ENCODE data around the gene CLASP2.

Gene CLASP2

GRCh38 chr3:33578325-33579177 lies 139.5 kb downstream of the CLASP2 start:
- TF ChIP-seq GATA1 (IDR thresholded peaks at IDR 0.05; ENCODE audit: low read depth, low read length) (no peak), POLR2A (IDR thresholded peaks at IDR 0.05; ENCODE audit: low read length) (no peak)
- DNase-seq, result no peak

GRCh38 chr3:33577588-33577987 lies 140.5 kb downstream of the CLASP2 start:
- TF ChIP-seq POLR2A (IDR thresholded peaks at IDR 0.05; ENCODE audit: low read length), result no peak
- TF ChIP-seq GATA1 (IDR thresholded peaks at IDR 0.05; ENCODE audit: low read depth, low read length), result no peak
- DNase-seq, result no peak

- no peak for DNase-seq
- TF ChIP-seq GATA1 (IDR thresholded peaks at IDR 0.05; ENCODE audit: low read depth, low read length) (no peak), POLR2A (IDR thresholded peaks at IDR 0.05; ENCODE audit: low read length) (no peak)
These were observed 140.9 kb downstream of the CLASP2 start for GRCh38 chr3:33577173-33577572.

DNA sequence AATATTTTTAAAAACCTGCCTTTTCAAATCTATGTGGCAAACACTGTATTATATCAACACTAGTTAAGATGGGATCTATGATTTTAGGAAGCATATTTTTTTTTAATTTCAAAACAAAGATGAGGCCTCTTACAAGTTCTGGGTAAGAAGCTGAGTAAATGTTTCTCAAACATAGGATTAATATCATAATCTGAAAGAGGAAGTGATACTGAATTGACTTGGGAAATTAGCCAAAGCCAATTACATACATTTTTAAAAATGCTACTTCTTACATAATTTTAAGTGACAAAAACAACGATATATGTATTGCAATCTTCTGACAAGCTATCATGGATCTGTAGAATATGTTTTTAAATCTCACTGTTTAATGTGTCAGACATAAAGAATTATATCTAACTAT lies 142.7 kb downstream of the CLASP2 start:
- DNase-seq, result no peak
- TF ChIP-seq POLR2A (IDR thresholded peaks at IDR 0.05; ENCODE audit: low read length) (no peak), GATA1 (IDR thresholded peaks at IDR 0.05; ENCODE audit: low read depth, low read length) (no peak)

DNA sequence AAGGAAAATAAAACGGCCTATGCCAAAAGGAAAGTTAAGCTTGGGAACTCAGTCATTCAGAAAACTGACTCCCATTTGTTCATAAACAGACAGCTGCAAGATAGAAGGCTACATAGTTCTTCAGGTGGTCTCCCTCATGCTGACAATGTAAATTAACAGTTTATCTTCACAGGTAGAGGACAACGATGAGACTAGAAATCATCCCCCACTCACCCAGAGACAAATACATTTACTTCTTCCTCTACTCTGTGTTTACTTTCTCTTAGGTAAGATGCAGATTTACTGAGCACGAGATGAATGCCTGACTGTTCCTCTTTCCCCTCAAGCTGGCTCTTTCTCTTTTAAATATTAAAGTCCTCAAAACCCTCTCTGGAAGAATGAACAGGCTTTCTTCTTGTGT lies 160.2 kb downstream of the CLASP2 start:
- DNase-seq, result no peak
- no peak for TF ChIP-seq POLR2A (IDR thresholded peaks at IDR 0.05; ENCODE audit: low read length)
- no peak for TF ChIP-seq GATA1 (IDR thresholded peaks at IDR 0.05; ENCODE audit: low read depth, low read length)

GRCh38 chr3:33557279-33557678 lies 160.8 kb downstream of the CLASP2 start:
- TF ChIP-seq POLR2A (IDR thresholded peaks at IDR 0.05; ENCODE audit: low read length) (no peak), GATA1 (IDR thresholded peaks at IDR 0.05; ENCODE audit: low read depth, low read length) (no peak)
- DNase-seq, result no peak

GRCh38 chr3:33547101-33547500 lies 171.0 kb downstream of the CLASP2 start:
- DNase-seq, result no peak
- no peak for TF ChIP-seq GATA1 (IDR thresholded peaks at IDR 0.05; ENCODE audit: low read depth, low read length)
- no peak for TF ChIP-seq POLR2A (IDR thresholded peaks at IDR 0.05; ENCODE audit: low read length)

- no peak for DNase-seq
- TF ChIP-seq POLR2A (IDR thresholded peaks at IDR 0.05; ENCODE audit: low read length), result no peak
- TF ChIP-seq GATA1 (IDR thresholded peaks at IDR 0.05; ENCODE audit: low read depth, low read length), result no peak
These were observed 173.9 kb downstream of the CLASP2 start for GRCh38 chr3:33544126-33544525.

DNA sequence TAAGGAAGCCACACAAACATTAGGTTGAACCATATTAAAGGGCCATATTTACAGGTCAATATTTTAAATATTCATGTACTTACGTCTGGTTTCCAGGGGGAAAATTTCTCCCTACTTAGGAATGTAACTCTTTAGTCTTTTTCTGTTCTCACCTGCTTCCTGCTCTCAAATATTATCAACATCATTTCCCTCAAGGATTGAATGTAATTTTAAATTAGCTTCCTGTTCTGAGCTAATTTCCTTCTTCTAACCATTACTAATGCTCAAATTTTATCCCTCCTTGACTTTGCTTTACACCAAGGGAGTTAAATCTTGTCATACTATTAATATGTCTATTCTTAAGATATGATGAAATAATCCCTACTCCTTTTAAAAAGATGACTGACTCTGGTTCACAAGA lies 174.5 kb downstream of the CLASP2 start:
- no peak for TF ChIP-seq GATA1 (IDR thresholded peaks at IDR 0.05; ENCODE audit: low read depth, low read length)
- DNase-seq, result no peak

DNA sequence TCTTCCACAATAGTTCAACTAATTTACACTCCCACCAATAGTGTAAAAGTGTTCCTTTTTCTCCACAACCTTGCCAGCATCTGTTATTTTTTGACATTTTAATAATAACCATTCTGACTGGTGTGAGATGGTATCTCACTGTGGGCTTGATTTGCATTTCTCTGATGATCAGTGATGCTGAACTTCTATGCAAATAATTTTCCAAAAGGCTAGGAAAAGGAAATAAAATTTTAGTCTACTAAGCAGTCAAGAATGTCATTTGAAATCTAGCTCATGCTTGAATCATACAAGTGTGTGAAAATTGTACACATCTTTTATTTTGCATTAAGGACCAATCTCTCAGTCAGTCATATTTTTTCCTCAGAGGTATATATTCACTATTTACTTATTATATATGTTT lies 176.1 kb downstream of the CLASP2 start:
- TF ChIP-seq GATA1 (IDR thresholded peaks at IDR 0.05; ENCODE audit: low read depth, low read length) (no peak), POLR2A (IDR thresholded peaks at IDR 0.05; ENCODE audit: low read length) (no peak)
- no peak for DNase-seq

GRCh38 chr3:33538678-33539339 lies 179.2 kb downstream of the CLASP2 start:
- TF ChIP-seq GATA1 (IDR thresholded peaks at IDR 0.05; ENCODE audit: low read depth, low read length) (no peak), POLR2A (IDR thresholded peaks at IDR 0.05; ENCODE audit: low read length) (no peak)
- no peak for DNase-seq

DNA sequence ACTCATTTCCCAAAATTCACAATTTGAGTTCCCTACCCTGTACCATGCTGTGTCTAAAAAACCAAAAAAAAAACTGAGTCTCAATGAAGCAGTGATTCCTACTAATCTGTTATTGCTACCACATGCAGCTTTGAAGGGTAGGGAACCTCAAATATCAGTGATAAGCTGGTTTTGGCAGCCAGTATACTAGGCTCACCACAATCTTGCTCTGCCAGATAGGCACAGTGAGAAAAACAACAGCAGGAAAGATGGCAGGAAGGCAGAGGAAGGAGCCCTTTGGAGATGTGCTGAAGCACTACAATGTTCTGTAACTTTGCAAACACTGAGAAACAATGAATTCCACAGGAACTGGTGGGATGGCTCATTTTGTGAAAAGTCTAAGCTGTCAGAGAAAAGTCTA lies 180.9 kb downstream of the CLASP2 start:
- TF ChIP-seq POLR2A (IDR thresholded peaks at IDR 0.05; ENCODE audit: low read length), result no peak
- no peak for TF ChIP-seq GATA1 (IDR thresholded peaks at IDR 0.05; ENCODE audit: low read depth, low read length)
- peak; percentile 50 to 82 for DNase-seq

- no peak for DNase-seq
- TF ChIP-seq POLR2A (IDR thresholded peaks at IDR 0.05; ENCODE audit: low read length) (no peak), GATA1 (IDR thresholded peaks at IDR 0.05; ENCODE audit: low read depth, low read length) (no peak)
These were observed 191.3 kb downstream of the CLASP2 start for GRCh38 chr3:33526787-33527186.

GRCh38 chr3:33525232-33525631 lies 192.8 kb downstream of the CLASP2 start:
- TF ChIP-seq POLR2A (IDR thresholded peaks at IDR 0.05; ENCODE audit: low read length), result no peak
- DNase-seq, result no peak

- DNase-seq, result no peak
- no peak for TF ChIP-seq POLR2A (IDR thresholded peaks at IDR 0.05; ENCODE audit: low read length)
- no peak for TF ChIP-seq GATA1 (IDR thresholded peaks at IDR 0.05; ENCODE audit: low read depth, low read length)
These were observed 194.9 kb downstream of the CLASP2 start for GRCh38 chr3:33523093-33523667.

All from erythroblast (primary cell).